Panc1 (cell line): ENCODE data around the gene GATA6. TPM values are rescaled to one million over a fixed set of nuclear protein-coding genes. Genes with fewer than 3 reads are reported as not detected.

Experiments used
- ATAC-seq: fragments of 200-7000 bp; cut with Tn5 transposase; 2 replicates; pipeline ENCODE4 v1.9.1; 2020; ENCODE audit warnings: mild to moderate bottlenecking, moderate library complexity
- BruUV-seq: library from RNA; stranded (reverse); fragments of 400-500 nt; replicated peaks from 2 replicates; lab custom pipeline; 2021; lab: Mats Ljungman, UMichigan
- CTCF ChIA-PET: fragments of 300-600 bp; sonication (Branson Sonifier 250); formaldehyde crosslinking; loops from one replicate; lab custom pipeline; 2022; ENCODE audit warnings: antibody characterized with exemption; lab: Charles Lee
- POLR2A ChIA-PET: fragments of 300-600 bp; sonication (Branson Sonifier 250); formaldehyde crosslinking; loops from one replicate; lab custom pipeline; 2022; ENCODE audit warnings: antibody characterized with exemption; lab: Charles Lee
- DNase-seq: peaks from one replicate; pipeline ENCODE4 v3.0.0-alpha.2; 2010; ENCODE audit warnings: low read depth, low spot score
- H3K27ac ChIP-seq: 2 replicates; pipeline ENCODE4 v1.5.1; 2011; ENCODE audit warnings: mild to moderate bottlenecking, low read length, inconsistent platforms
- H3K27me3 ChIP-seq: fragments of 200-500 bp; sonication (Bioruptor generic); 2 replicates; pipeline ENCODE4 v1.6.0; 2014; ENCODE audit warnings: low read length, inconsistent platforms; ENCODE audit not compliant: control insufficient read depth, insufficient read depth
- H3K36me3 ChIP-seq: fragments of 200-500 bp; sonication (Bioruptor generic); 2 replicates; pipeline ENCODE4 v1.5.1; 2014; ENCODE audit warnings: inconsistent platforms, mild to moderate bottlenecking, low read length, moderate library complexity; ENCODE audit not compliant: control insufficient read depth, insufficient read depth
- H3K4me1 ChIP-seq: 2 replicates; pipeline ENCODE4 v1.5.1; 2011; ENCODE audit warnings: inconsistent platforms, mild to moderate bottlenecking, low read length, moderate library complexity; ENCODE audit not compliant: control insufficient read depth, insufficient read depth
- H3K4me3 ChIP-seq, 2 experiments: 2 replicates each; pipeline ENCODE4 v1.5.1; 2011 to 2012; ENCODE audit warnings: low read depth in 2 of 2, low read length in 2 of 2, mild to moderate bottlenecking in 2 of 2, inconsistent platforms in 1 of 2, moderate library complexity in 1 of 2
- H3K9me3 ChIP-seq: fragments of 200-500 bp; sonication (Bioruptor generic); 2 replicates; pipeline ENCODE4 v1.5.1; 2014; ENCODE audit warnings: low read depth, mild to moderate bottlenecking, inconsistent platforms, low read length, moderate library complexity; ENCODE audit not compliant: control insufficient read depth, insufficient read depth
- CTCF ChIP-seq: fragments of 450-650 bp; IDR thresholded peaks from 2 replicates; pipeline ENCODE4 v1.5.1; 2017; ENCODE audit warnings: mild to moderate bottlenecking
- POLR2AphosphoS5 ChIP-seq: IDR thresholded peaks from 2 replicates; pipeline ENCODE4 v1.6.1; 2012; ENCODE audit warnings: mild to moderate bottlenecking, low read depth, low read length, moderate library complexity
- SIN3A ChIP-seq: IDR thresholded peaks from 2 replicates; pipeline ENCODE4 v1.6.1; 2012; ENCODE audit warnings: low read depth, mild to moderate bottlenecking, low read length, moderate library complexity, borderline replicate concordance; ENCODE audit not compliant: insufficient read depth
- TCF7L2 ChIP-seq: IDR thresholded peaks from 2 replicates; pipeline ENCODE4 v1.6.1; 2011; ENCODE audit warnings: mild to moderate bottlenecking, low read depth, low read length, inconsistent platforms
- in situ Hi-C: cut with HindIII; loops from 2 replicates; pipeline ENCODE4 v1.10.0; 2016; ENCODE audit warnings: low sequenced_read_pairs, low pct_unique_long_range_greater_than_20kb
- intact Hi-C: fragments of 100-400 bp; cut with micrococcal nuclease; formaldehyde crosslinking; loops from one replicate; pipeline ENCODE4 v1.10.0; 2022; ENCODE audit not compliant: unreplicated experiment
- total RNA-seq: library from RNA; stranded (reverse); gene quantifications from one replicate; pipeline ENCODE4 v1.2.1, GENCODE V29; 2021; ENCODE audit not compliant: unreplicated experiment
- TF ChIP-seq, protein P1 (sequence below), 2 experiments: IDR thresholded peaks; 2 replicates each; pipeline ENCODE4 v1.6.1; 2011 to 2012; ENCODE audit warnings: low read depth in 2 of 2, control low read depth in 1 of 2, low read length in 1 of 2, mild to moderate bottlenecking in 1 of 2, moderate library complexity in 1 of 2; ENCODE audit not compliant: insufficient read depth in 1 of 2

Gene GATA6
- total RNA-seq, 1 experiment from 2014 or later: 0.51 TPM

DNA sequence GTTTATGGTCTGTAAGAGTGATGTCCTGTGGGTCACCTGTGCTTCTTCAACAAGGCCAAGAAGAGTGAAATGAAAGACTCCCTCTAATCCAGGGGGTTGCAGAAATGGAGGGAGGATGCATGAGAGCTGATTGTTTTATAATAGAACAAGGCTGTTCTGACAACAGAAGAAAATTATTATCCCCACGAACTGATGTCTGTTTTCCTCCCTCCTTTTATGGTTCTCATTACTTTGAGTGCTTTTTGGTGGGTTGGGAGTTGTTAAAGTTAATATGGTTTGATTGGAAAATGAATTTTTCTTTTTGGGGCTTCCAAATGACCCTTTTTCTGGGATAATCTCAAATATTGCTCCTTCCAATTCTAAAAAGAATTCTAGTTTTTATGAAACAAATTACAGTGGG, 33.6 kb downstream of the GATA6 start:
- in situ Hi-C loops (no loop called here), intact Hi-C loops (no loop called here)
- H3K9me3 ChIP-seq: no peaks in the 10 kb centered on the region
- no peaks in the 10 kb centered on the region for H3K36me3 ChIP-seq
- peaks cover 9% of the 10 kb centered on the region for H3K27me3 ChIP-seq
- TF ChIP-seq SIN3A (no peak), TCF7L2 (no peak), CTCF (no peak), POLR2AphosphoS5 (no peak)
- TF ChIP-seq, protein P1, sequence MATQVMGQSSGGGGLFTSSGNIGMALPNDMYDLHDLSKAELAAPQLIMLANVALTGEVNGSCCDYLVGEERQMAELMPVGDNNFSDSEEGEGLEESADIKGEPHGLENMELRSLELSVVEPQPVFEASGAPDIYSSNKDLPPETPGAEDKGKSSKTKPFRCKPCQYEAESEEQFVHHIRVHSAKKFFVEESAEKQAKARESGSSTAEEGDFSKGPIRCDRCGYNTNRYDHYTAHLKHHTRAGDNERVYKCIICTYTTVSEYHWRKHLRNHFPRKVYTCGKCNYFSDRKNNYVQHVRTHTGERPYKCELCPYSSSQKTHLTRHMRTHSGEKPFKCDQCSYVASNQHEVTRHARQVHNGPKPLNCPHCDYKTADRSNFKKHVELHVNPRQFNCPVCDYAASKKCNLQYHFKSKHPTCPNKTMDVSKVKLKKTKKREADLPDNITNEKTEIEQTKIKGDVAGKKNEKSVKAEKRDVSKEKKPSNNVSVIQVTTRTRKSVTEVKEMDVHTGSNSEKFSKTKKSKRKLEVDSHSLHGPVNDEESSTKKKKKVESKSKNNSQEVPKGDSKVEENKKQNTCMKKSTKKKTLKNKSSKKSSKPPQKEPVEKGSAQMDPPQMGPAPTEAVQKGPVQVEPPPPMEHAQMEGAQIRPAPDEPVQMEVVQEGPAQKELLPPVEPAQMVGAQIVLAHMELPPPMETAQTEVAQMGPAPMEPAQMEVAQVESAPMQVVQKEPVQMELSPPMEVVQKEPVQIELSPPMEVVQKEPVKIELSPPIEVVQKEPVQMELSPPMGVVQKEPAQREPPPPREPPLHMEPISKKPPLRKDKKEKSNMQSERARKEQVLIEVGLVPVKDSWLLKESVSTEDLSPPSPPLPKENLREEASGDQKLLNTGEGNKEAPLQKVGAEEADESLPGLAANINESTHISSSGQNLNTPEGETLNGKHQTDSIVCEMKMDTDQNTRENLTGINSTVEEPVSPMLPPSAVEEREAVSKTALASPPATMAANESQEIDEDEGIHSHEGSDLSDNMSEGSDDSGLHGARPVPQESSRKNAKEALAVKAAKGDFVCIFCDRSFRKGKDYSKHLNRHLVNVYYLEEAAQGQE (IDR thresholded peaks at IDR 0.05; ENCODE audit: insufficient read depth in 1 of 2, low read depth in 2 of 2, low read length in 1 of 2): no peak
- no peaks in the 10 kb centered on the region for H3K4me1 ChIP-seq
- no TSS peak for BruUV-seq
- ATAC-seq: no peak
- no peak overlapping the region for H3K27ac ChIP-seq
- ChIA-PET CTCF (no interaction called here), POLR2A (no interaction called here)
- no peak overlapping the region for H3K4me3 ChIP-seq
- DNase-seq: no peak

- Histone ChIP-seq H3K27ac (no peak overlapping the region), H3K4me3 (no peak overlapping the region), H3K4me1 (no peaks in the 10 kb centered on the region), H3K9me3 (no peaks in the 10 kb centered on the region), H3K27me3 (peaks cover 12% of the 10 kb centered on the region), H3K36me3 (no peaks in the 10 kb centered on the region)
- no peak for DNase-seq
- TF ChIP-seq TCF7L2 (no peak), POLR2AphosphoS5 (no peak), SIN3A (no peak), CTCF (no peak)
- TF ChIP-seq, protein P1 (IDR thresholded peaks at IDR 0.05; ENCODE audit: insufficient read depth in 1 of 2, low read depth in 2 of 2, low read length in 1 of 2): no peak
- POLR2A ChIA-PET: no interaction called here
- no peak for ATAC-seq
- BruUV-seq: no TSS peak
- in situ Hi-C loops: no loop called here
- CTCF ChIA-PET: no interaction called here
- intact Hi-C loops: no loop called here
These were observed 34.3 kb downstream of the GATA6 start for GRCh38 chr18:22203536-22204213.
